ENCODE data around the gene PGP.

The PGP gene

GRCh38 chr16:2184346-2184745 lies 30.3 kb downstream of the PGP start:
- Histone ChIP-seq H4K91ac (ENCODE audit: low read length) (no peak overlapping the region), H3K9me3 (ENCODE audit: control insufficient read depth, low read length) (no peaks in the 10 kb centered on the region), H2BK5ac (ENCODE audit: low read depth, low read length, poor library complexity, severe bottlenecking) (no peak overlapping the region), H3K4ac (ENCODE audit: low read depth in 1 of 2, low read length in 2 of 2) (no peak overlapping the region), H3K27me3 (ENCODE audit: control insufficient read depth in 1 of 2, insufficient read depth in 1 of 2, low read length in 2 of 2) (peaks cover 0 to 13% of the 10 kb centered on the region in 2 experiments), H2BK120ac (ENCODE audit: low read depth, low read length) (no peak overlapping the region), H2AK5ac (ENCODE audit: low read length, severe bottlenecking) (no peak overlapping the region), H3K18ac (ENCODE audit: low read depth in 1 of 2, low read length in 2 of 2) (no peak overlapping the region), H3K36me3 (ENCODE audit: control insufficient read depth in 1 of 2, insufficient read depth in 2 of 2, low read depth in 1 of 2, low read length in 2 of 2) (peaks cover 0 to 28% of the 10 kb centered on the region in 2 experiments), H2BK15ac (ENCODE audit: low read depth, poor library complexity, severe bottlenecking) (no peak overlapping the region), H3K4me3 (ENCODE audit: insufficient read depth in 1 of 2, low read depth in 1 of 2, low read length in 2 of 2) (no peak overlapping the region), H2BK12ac (ENCODE audit: low read length in 2 of 2) (no peak overlapping the region), H2AFZ (ENCODE audit: low read depth, low read length) (no peak overlapping the region), H3K23ac (ENCODE audit: low read length in 2 of 2) (no peak overlapping the region), H3K27ac (ENCODE audit: low read length, poor library complexity, severe bottlenecking) (no peak overlapping the region), H4K8ac (ENCODE audit: low read length) (no peak overlapping the region), H3K4me1 (ENCODE audit: control insufficient read depth, insufficient read depth, low read depth, low read length) (peaks cover 9% of the 10 kb centered on the region), H3K79me1 (replicated peaks; ENCODE audit: low read length, poor library complexity, severe bottlenecking) (peaks cover 1% of the 10 kb centered on the region), H3K4me2 (ENCODE audit: low read length, poor library complexity, severe bottlenecking) (no peak overlapping the region), H3K9ac (ENCODE audit: low read length) (no peak overlapping the region), H3K14ac (ENCODE audit: low read length in 2 of 2) (peak overlapping the region in 1 of 2 experiments; percentile 31)
- DNase-seq: no peak
- 95% methylated on average over 19 of the region's 19 CpGs for whole genome bisulfite sequencing

- no peak overlapping the region for H2BK15ac ChIP-seq (ENCODE audit: low read depth, poor library complexity, severe bottlenecking)
- H3K27ac ChIP-seq (ENCODE audit: low read length, poor library complexity, severe bottlenecking): no peak overlapping the region
- DNase-seq: no peak
- H3K14ac ChIP-seq (ENCODE audit: low read length in 2 of 2): no peak overlapping the region
- H3K4ac ChIP-seq (ENCODE audit: low read depth in 1 of 2, low read length in 2 of 2): no peak overlapping the region
- H2AK5ac ChIP-seq (ENCODE audit: low read length, severe bottlenecking): no peak overlapping the region
- no peaks in the 10 kb centered on the region for H3K9me3 ChIP-seq (ENCODE audit: control insufficient read depth, low read length)
- no peak overlapping the region for H3K4me3 ChIP-seq (ENCODE audit: insufficient read depth in 1 of 2, low read depth in 1 of 2, low read length in 2 of 2)
- H3K23ac ChIP-seq (ENCODE audit: low read length in 2 of 2): no peak overlapping the region
- H3K36me3 ChIP-seq (ENCODE audit: control insufficient read depth in 1 of 2, insufficient read depth in 2 of 2, low read depth in 1 of 2, low read length in 2 of 2): peaks cover 0 to 34% of the 10 kb centered on the region in 2 experiments
- no peak overlapping the region for H2BK5ac ChIP-seq (ENCODE audit: low read depth, low read length, poor library complexity, severe bottlenecking)
- WGBS: 96% methylated on average over 30 of the region's 30 CpGs
- no peak overlapping the region for H2BK12ac ChIP-seq (ENCODE audit: low read length in 2 of 2)
- peaks cover 0 to 13% of the 10 kb centered on the region in 2 experiments for H3K27me3 ChIP-seq (ENCODE audit: control insufficient read depth in 1 of 2, insufficient read depth in 1 of 2, low read length in 2 of 2)
- H3K4me1 ChIP-seq (ENCODE audit: control insufficient read depth, insufficient read depth, low read depth, low read length): peaks cover 9% of the 10 kb centered on the region
- H2BK120ac ChIP-seq (ENCODE audit: low read depth, low read length): no peak overlapping the region
- no peak overlapping the region for H3K9ac ChIP-seq (ENCODE audit: low read length)
- H3K4me2 ChIP-seq (ENCODE audit: low read length, poor library complexity, severe bottlenecking): no peak overlapping the region
- H3K18ac ChIP-seq (ENCODE audit: low read depth in 1 of 2, low read length in 2 of 2): no peak overlapping the region
- no peak overlapping the region for H4K91ac ChIP-seq (ENCODE audit: low read length)
- no peak overlapping the region for H4K8ac ChIP-seq (ENCODE audit: low read length)
- H2AFZ ChIP-seq (ENCODE audit: low read depth, low read length): no peak overlapping the region
- peaks cover 2% of the 10 kb centered on the region for H3K79me1 ChIP-seq (replicated peaks; ENCODE audit: low read length, poor library complexity, severe bottlenecking)
Observed at GRCh38 chr16:2183671-2184070, 31.0 kb downstream of the PGP start.

- Histone ChIP-seq H3K23ac (ENCODE audit: low read length in 2 of 2) (no peak overlapping the region), H3K18ac (ENCODE audit: low read depth in 1 of 2, low read length in 2 of 2) (no peak overlapping the region), H2BK120ac (ENCODE audit: low read depth, low read length) (no peak overlapping the region), H3K4me2 (ENCODE audit: low read length, poor library complexity, severe bottlenecking) (no peak overlapping the region), H4K91ac (ENCODE audit: low read length) (no peak overlapping the region), H3K4me3 (ENCODE audit: insufficient read depth in 1 of 2, low read depth in 1 of 2, low read length in 2 of 2) (no peak overlapping the region), H2BK15ac (ENCODE audit: low read depth, poor library complexity, severe bottlenecking) (no peak overlapping the region), H3K36me3 (ENCODE audit: control insufficient read depth in 1 of 2, insufficient read depth in 2 of 2, low read depth in 1 of 2, low read length in 2 of 2) (peaks cover 9 to 51% of the 10 kb centered on the region in 2 experiments), H3K79me1 (replicated peaks; ENCODE audit: low read length, poor library complexity, severe bottlenecking) (peaks cover 4% of the 10 kb centered on the region), H3K27me3 (ENCODE audit: control insufficient read depth in 1 of 2, insufficient read depth in 1 of 2, low read length in 2 of 2) (peaks cover 0 to 11% of the 10 kb centered on the region in 2 experiments), H2AFZ (ENCODE audit: low read depth, low read length) (peak overlapping the region; percentile 29), H3K9me3 (ENCODE audit: control insufficient read depth, low read length) (no peaks in the 10 kb centered on the region), H3K9ac (ENCODE audit: low read length) (no peak overlapping the region), H2BK12ac (ENCODE audit: low read length in 2 of 2) (no peak overlapping the region), H3K14ac (ENCODE audit: low read length in 2 of 2) (no peak overlapping the region), H2AK5ac (ENCODE audit: low read length, severe bottlenecking) (no peak overlapping the region), H3K27ac (ENCODE audit: low read length, poor library complexity, severe bottlenecking) (no peak overlapping the region), H3K4ac (ENCODE audit: low read depth in 1 of 2, low read length in 2 of 2) (no peak overlapping the region), H2BK5ac (ENCODE audit: low read depth, low read length, poor library complexity, severe bottlenecking) (no peak overlapping the region), H3K4me1 (ENCODE audit: control insufficient read depth, insufficient read depth, low read depth, low read length) (peaks cover 9% of the 10 kb centered on the region), H4K8ac (ENCODE audit: low read length) (no peak overlapping the region)
- DNase-seq: no peak
- 96% methylated on average over 20 of the region's 20 CpGs for WGBS
Observed at GRCh38 chr16:2181952-2182351, 32.7 kb downstream of the PGP start.

- no peak overlapping the region for H3K27ac ChIP-seq (ENCODE audit: low read length, poor library complexity, severe bottlenecking)
- H4K8ac ChIP-seq (ENCODE audit: low read length): no peak overlapping the region
- H2AK5ac ChIP-seq (ENCODE audit: low read length, severe bottlenecking): no peak overlapping the region
- no peak for DNase-seq
- H2BK120ac ChIP-seq (ENCODE audit: low read depth, low read length): no peak overlapping the region
- peaks cover 9% of the 10 kb centered on the region for H3K4me1 ChIP-seq (ENCODE audit: control insufficient read depth, insufficient read depth, low read depth, low read length)
- H3K4me3 ChIP-seq (ENCODE audit: insufficient read depth in 1 of 2, low read depth in 1 of 2, low read length in 2 of 2): no peak overlapping the region
- no peaks in the 10 kb centered on the region for H3K9me3 ChIP-seq (ENCODE audit: control insufficient read depth, low read length)
- no peak overlapping the region for H3K23ac ChIP-seq (ENCODE audit: low read length in 2 of 2)
- H2AFZ ChIP-seq (ENCODE audit: low read depth, low read length): peak overlapping the region; percentile 29
- H3K9ac ChIP-seq (ENCODE audit: low read length): no peak overlapping the region
- H2BK12ac ChIP-seq (ENCODE audit: low read length in 2 of 2): no peak overlapping the region
- peaks cover 4% of the 10 kb centered on the region for H3K79me1 ChIP-seq (replicated peaks; ENCODE audit: low read length, poor library complexity, severe bottlenecking)
- 92% methylated on average over 45 of the region's 46 CpGs for WGBS
- peaks cover 15 to 58% of the 10 kb centered on the region in 2 experiments for H3K36me3 ChIP-seq (ENCODE audit: control insufficient read depth in 1 of 2, insufficient read depth in 2 of 2, low read depth in 1 of 2, low read length in 2 of 2)
- no peak overlapping the region for H3K4ac ChIP-seq (ENCODE audit: low read depth in 1 of 2, low read length in 2 of 2)
- no peak overlapping the region for H3K14ac ChIP-seq (ENCODE audit: low read length in 2 of 2)
- H2BK5ac ChIP-seq (ENCODE audit: low read depth, low read length, poor library complexity, severe bottlenecking): no peak overlapping the region
- no peak overlapping the region for H3K18ac ChIP-seq (ENCODE audit: low read depth in 1 of 2, low read length in 2 of 2)
- no peak overlapping the region for H2BK15ac ChIP-seq (ENCODE audit: low read depth, poor library complexity, severe bottlenecking)
- no peak overlapping the region for H4K91ac ChIP-seq (ENCODE audit: low read length)
- no peak overlapping the region for H3K4me2 ChIP-seq (ENCODE audit: low read length, poor library complexity, severe bottlenecking)
- H3K27me3 ChIP-seq (ENCODE audit: control insufficient read depth in 1 of 2, insufficient read depth in 1 of 2, low read length in 2 of 2): peaks cover 0 to 11% of the 10 kb centered on the region in 2 experiments
Observed at GRCh38 chr16:2180962-2181923, 33.4 kb downstream of the PGP start.

Data from mesenchymal stem cell (in vitro differentiated cells and primary cell).